ENCODE results near the gene MYO16.

Gene MYO16

DNA sequence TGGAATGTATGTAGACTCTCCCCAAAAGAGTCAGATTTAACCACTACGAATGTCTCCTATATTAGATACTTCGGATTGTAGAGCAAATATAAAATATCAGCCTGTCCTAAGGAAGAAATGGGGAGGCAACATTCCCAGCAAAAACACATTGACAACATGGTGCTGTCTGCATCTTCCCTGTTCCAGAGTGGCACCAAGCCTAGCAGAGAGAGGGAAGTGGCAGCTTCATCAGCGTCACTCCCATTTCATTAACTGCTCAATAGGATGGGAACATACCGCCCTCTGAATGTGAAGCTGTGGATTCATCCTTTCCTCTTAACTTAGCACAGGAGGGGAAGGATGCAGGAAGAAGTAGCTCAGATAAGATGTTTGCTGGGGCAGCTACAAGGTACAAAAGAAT is 45.4 kb downstream of the MYO16 start (continued):
- TF ChIP-seq REST (tag by site-specific recombination; IDR thresholded peaks at IDR 0.05): no peak
- no peak for TF ChIP-seq ZNF248 (tag by site-specific recombination; IDR thresholded peaks at IDR 0.05)
- TF ChIP-seq, protein P1, sequence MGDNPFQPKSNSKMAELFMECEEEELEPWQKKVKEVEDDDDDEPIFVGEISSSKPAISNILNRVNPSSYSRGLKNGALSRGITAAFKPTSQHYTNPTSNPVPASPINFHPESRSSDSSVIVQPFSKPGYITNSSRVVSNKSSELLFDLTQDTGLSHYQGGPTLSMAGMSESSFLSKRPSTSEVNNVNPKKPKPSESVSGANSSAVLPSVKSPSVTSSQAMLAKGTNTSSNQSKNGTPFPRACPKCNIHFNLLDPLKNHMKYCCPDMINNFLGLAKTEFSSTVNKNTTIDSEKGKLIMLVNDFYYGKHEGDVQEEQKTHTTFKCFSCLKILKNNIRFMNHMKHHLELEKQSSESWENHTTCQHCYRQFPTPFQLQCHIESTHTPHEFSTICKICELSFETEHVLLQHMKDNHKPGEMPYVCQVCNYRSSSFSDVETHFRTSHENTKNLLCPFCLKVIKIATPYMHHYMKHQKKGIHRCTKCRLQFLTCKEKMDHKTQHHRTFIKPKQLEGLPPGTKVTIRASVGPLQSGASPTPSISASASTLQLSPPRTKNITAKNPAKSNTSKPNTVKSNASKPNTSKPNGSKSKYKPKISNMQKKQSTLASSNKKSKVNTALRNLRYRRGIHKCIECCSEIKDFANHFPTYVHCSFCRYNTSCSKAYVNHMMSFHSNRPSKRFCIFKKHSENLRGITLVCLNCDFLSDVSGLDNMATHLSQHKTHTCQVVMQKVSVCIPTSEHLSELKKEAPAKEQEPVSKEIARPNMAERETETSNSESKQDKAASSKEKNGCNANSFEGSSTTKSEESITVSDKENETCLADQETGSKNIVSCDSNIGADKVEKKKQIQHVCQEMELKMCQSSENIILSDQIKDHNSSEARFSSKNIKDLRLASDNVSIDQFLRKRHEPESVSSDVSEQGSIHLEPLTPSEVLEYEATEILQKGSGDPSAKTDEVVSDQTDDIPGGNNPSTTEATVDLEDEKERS (tag by site-specific recombination; IDR thresholded peaks at IDR 0.05): no peak
- TF ChIP-seq, protein P2, sequence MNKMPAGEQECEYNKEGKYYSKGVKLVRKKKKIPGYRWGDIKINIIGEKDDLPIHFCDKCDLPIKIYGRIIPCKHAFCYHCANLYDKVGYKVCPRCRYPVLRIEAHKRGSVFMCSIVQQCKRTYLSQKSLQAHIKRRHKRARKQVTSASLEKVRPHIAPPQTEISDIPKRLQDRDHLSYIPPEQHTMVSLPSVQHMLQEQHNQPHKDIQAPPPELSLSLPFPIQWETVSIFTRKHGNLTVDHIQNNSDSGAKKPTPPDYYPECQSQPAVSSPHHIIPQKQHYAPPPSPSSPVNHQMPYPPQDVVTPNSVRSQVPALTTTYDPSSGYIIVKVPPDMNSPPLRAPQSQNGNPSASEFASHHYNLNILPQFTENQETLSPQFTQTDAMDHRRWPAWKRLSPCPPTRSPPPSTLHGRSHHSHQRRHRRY (tag by site-specific recombination; IDR thresholded peaks at IDR 0.05): no peak
- no peak for TF ChIP-seq ZNF596 (tag by site-specific recombination; IDR thresholded peaks at IDR 0.05)
- no peak for TF ChIP-seq ZNF423 (tag by site-specific recombination; IDR thresholded peaks at IDR 0.05)

GRCh38 chr13:108676620-108677019 is 47.2 kb downstream of the MYO16 start:
- ChIA-PET POLR2A (no interaction called here), CTCF (no interaction called here)
- Histone ChIP-seq H3K4me3 (ENCODE audit: low read depth, low read length) (no peak overlapping the region), H3K27ac (ENCODE audit: extremely low read depth, low read depth, low read length) (no peak overlapping the region), H3K9me3 (ENCODE audit: control insufficient read depth, insufficient read depth, low read depth, low read length) (no peaks in the 10 kb centered on the region), H3K4me1 (ENCODE audit: control insufficient read depth, insufficient read depth, low read length) (no peaks in the 10 kb centered on the region), H3K36me3 (ENCODE audit: control insufficient read depth in 2 of 2, insufficient read depth in 1 of 2, low read length in 2 of 2) (no peaks in the 10 kb centered on the region)
- TF ChIP-seq, protein P3, sequence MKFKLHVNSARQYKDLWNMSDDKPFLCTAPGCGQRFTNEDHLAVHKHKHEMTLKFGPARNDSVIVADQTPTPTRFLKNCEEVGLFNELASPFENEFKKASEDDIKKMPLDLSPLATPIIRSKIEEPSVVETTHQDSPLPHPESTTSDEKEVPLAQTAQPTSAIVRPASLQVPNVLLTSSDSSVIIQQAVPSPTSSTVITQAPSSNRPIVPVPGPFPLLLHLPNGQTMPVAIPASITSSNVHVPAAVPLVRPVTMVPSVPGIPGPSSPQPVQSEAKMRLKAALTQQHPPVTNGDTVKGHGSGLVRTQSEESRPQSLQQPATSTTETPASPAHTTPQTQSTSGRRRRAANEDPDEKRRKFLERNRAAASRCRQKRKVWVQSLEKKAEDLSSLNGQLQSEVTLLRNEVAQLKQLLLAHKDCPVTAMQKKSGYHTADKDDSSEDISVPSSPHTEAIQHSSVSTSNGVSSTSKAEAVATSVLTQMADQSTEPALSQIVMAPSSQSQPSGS (tag by site-specific recombination; IDR thresholded peaks at IDR 0.05; ENCODE audit: low read depth): no peak
- TF ChIP-seq, protein P4, sequence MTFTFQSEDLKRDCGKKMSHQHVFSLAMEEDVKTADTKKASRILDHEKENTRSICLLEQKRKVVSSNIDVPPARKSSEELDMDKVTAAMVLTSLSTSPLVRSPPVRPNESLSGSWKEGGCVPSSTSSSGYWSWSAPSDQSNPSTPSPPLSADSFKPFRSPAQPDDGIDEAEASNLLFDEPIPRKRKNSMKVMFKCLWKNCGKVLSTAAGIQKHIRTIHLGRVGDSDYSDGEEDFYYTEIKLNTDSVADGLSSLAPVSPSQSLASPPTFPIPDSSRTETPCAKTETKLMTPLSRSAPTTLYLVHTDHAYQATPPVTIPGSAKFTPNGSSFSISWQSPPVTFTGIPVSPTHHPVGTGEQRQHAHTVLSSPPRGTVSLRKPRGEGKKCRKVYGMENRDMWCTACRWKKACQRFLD (tag by site-specific recombination; IDR thresholded peaks at IDR 0.05): no peak
- TF ChIP-seq ZBTB49 (tag by site-specific recombination; IDR thresholded peaks at IDR 0.05; ENCODE audit: low read depth) (no peak), WT1 (tag by site-specific recombination; IDR thresholded peaks at IDR 0.05) (no peak), SP7 (tag by site-specific recombination; IDR thresholded peaks at IDR 0.05) (no peak), EGR2 (tag by site-specific recombination; IDR thresholded peaks at IDR 0.05; ENCODE audit: low read depth) (no peak), ZNF184 (tag by site-specific recombination; IDR thresholded peaks at IDR 0.05) (no peak), HOXC10 (CRISPR knock-in tag; IDR thresholded peaks at IDR 0.05) (no peak), ZNF132 (tag by site-specific recombination; IDR thresholded peaks at IDR 0.05; ENCODE audit: borderline replicate concordance) (no peak), TCF7L2 (IDR thresholded peaks at IDR 0.05; ENCODE audit: borderline replicate concordance, low read depth, low read length) (no peak), ZSCAN4 (tag by site-specific recombination; IDR thresholded peaks at IDR 0.05) (no peak), ZNF670 (tag by site-specific recombination; IDR thresholded peaks at IDR 0.05; ENCODE audit: low read depth) (no peak)
- TF ChIP-seq, protein P5, sequence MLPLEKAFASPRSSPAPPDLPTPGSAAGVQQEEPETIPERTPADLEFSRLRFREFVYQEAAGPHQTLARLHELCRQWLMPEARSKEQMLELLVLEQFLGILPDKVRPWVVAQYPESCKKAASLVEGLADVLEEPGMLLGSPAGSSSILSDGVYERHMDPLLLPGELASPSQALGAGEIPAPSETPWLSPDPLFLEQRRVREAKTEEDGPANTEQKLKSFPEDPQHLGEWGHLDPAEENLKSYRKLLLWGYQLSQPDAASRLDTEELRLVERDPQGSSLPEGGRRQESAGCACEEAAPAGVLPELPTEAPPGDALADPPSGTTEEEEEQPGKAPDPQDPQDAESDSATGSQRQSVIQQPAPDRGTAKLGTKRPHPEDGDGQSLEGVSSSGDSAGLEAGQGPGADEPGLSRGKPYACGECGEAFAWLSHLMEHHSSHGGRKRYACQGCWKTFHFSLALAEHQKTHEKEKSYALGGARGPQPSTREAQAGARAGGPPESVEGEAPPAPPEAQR (tag by site-specific recombination; IDR thresholded peaks at IDR 0.05): no peak

All from HEK293 (cell line).